ENCODE measurements around the gene NTNG1. TPM values are rescaled to one million over a fixed set of nuclear protein-coding genes. Genes with fewer than 3 reads are reported as not detected.

The NTNG1 gene
- total RNA-seq = 0.14 and 1.7 TPM in 2 replicates

DNA sequence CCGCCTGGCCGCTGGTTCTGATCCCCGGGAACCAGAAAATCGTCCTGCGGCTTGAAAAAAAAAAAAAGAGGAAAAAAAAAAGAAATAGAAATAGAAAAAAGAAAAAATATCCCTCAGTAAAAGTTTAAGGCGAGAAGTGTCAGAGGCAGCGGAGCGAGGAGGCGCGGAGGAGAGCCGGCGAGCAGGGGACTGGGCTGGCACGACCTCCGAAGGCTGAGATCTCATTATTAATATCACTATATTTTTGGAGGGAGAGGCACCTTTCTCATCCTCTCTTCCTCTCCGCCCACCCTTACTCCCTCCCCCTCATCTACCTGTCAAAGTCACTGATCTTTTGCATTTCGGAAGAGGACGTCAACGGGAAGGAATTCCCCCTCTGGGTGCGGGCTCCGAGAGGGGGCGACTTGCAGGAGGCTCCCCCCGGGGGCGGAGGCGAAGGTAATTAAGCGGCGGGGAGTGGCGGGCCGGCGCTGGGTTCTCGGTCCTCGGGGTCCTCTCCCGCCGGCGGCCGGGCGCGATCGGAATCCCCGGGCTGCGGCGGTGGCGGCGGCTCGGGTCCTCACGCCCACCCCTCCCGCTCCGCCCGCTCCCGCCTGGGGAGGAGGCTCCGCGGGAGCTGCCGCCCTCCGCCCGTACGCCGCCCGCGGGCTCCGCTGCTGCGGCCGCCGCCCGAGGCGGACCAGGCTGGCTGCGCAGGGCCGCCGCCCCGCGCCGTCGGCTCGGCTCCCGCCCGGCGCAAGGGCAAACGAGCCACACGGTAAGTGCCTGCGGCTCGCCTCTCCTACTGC is at the start of gene NTNG1:
Gene NTNG1, plus strand, starts transcription at position 337 of the 788 bp plus-strand sequence.

Other genes starting within 250 kb of the NTNG1 start
- 10.4 and 14.5 TPM in 2 replicates for gene PRMT6, start 84.4 kb upstream of the NTNG1 start, total RNA-seq